Peyer's patch (tissue), 4 donors: Measurements from ENCODE around the gene GCAT. TPM values are rescaled to one million over a fixed set of nuclear protein-coding genes. Genes with fewer than 3 reads are reported as not detected.

Experiments used
- DNase-seq, 3 donors: peaks; one replicate each; pipeline ENCODE4 v3.0.0-alpha.2; 2017 to 2019
- H3K27ac ChIP-seq, 4 donors: fragments of 200-600 bp; sonication (generic); one replicate each; pipeline ENCODE4 v1.5.1; 2016 to 2019
- H3K27me3 ChIP-seq, 2 donors: fragments of 200-600 bp; sonication (generic); one replicate each; pipeline ENCODE4 v1.5.1; 2019
- H3K36me3 ChIP-seq, 3 donors: fragments of 200-600 bp; sonication (generic); one replicate each; pipeline ENCODE4 v1.5.1; 2016 to 2019
- H3K4me1 ChIP-seq, 4 donors: fragments of 200-600 bp; sonication (generic); one replicate each; pipeline ENCODE4 v1.5.1; 2016 to 2019
- H3K4me3 ChIP-seq, 4 donors: fragments of 200-600 bp; sonication (generic); 1 replicate in 3 of 4; 2 replicates in 1 of 4; pipeline ENCODE4 v1.5.1; 2016 to 2019; ENCODE audit warnings: mild to moderate bottlenecking in 1 of 4
- H3K9me3 ChIP-seq, 4 donors: fragments of 200-600 bp; sonication (generic); one replicate each; pipeline ENCODE4 v1.5.1; 2016 to 2019; ENCODE audit warnings: mild to moderate bottlenecking in 1 of 4
- POLR2A ChIP-seq, 2 donors: fragments of 450-650 bp; IDR thresholded peaks; one replicate each; pipeline ENCODE4 v1.5.1; 2017; ENCODE audit warnings: antibody characterized with exemption in 2 of 2, mild to moderate bottlenecking in 2 of 2, moderate library complexity in 2 of 2
- total RNA-seq, 4 donors: library from RNA; depleted of rRNA; stranded (reverse); fragments of >200 nt; gene quantifications; one replicate each; pipeline ENCODE4 v1.1.0, GENCODE V29; 2016
- TF ChIP-seq, protein P1 (sequence below), 6 experiments: fragments of 450-650 bp in 4 of 6; fragments of 200-600 bp in 2 of 6; sonication (generic) in 1 of 6; IDR thresholded peaks; one replicate each; pipeline ENCODE4 v1.5.1; 2017 to 2019; ENCODE audit warnings: antibody characterized with exemption in 6 of 6, mild to moderate bottlenecking in 3 of 6, moderate library complexity in 1 of 6

Gene GCAT
- total RNA-seq, 4 donors from 2014 or later: 3.8 to 9.3 (median 8.9) TPM

DNA sequence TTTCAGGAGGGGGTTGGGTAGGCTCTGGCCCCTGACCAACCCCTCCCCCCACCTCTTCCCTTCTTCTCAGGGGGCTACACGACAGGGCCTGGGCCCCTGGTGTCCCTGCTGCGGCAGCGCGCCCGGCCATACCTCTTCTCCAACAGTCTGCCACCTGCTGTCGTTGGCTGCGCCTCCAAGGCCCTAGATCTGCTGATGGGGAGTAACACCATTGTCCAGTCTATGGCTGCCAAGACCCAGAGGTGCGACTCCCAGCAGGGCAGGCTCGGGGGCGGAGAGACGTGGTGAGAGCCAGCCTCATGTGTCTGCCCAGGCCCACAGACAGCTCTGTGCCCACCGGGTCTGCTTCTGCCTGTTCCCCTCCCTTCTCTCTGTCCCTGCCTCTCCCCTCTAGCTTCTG lies 7.9 kb downstream of the GCAT start:
- TF ChIP-seq, protein P1, sequence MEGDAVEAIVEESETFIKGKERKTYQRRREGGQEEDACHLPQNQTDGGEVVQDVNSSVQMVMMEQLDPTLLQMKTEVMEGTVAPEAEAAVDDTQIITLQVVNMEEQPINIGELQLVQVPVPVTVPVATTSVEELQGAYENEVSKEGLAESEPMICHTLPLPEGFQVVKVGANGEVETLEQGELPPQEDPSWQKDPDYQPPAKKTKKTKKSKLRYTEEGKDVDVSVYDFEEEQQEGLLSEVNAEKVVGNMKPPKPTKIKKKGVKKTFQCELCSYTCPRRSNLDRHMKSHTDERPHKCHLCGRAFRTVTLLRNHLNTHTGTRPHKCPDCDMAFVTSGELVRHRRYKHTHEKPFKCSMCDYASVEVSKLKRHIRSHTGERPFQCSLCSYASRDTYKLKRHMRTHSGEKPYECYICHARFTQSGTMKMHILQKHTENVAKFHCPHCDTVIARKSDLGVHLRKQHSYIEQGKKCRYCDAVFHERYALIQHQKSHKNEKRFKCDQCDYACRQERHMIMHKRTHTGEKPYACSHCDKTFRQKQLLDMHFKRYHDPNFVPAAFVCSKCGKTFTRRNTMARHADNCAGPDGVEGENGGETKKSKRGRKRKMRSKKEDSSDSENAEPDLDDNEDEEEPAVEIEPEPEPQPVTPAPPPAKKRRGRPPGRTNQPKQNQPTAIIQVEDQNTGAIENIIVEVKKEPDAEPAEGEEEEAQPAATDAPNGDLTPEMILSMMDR (IDR thresholded peaks at IDR 0.05): no peak
- TF ChIP-seq POLR2A (IDR thresholded peaks at IDR 0.05): no peak
- DNase-seq: no peak
- H3K27ac ChIP-seq: no peak overlapping the region
- H3K9me3 ChIP-seq: no peaks in the 10 kb centered on the region
- H3K4me1 ChIP-seq: peaks cover 10 to 20% (median 16%) of the 10 kb centered on the region in 4 donors
- H3K4me3 ChIP-seq: no peak overlapping the region
- peaks cover 0 to 6% (median 0%) of the 10 kb centered on the region in 3 donors for H3K36me3 ChIP-seq
- no peaks in the 10 kb centered on the region for H3K27me3 ChIP-seq

DNA sequence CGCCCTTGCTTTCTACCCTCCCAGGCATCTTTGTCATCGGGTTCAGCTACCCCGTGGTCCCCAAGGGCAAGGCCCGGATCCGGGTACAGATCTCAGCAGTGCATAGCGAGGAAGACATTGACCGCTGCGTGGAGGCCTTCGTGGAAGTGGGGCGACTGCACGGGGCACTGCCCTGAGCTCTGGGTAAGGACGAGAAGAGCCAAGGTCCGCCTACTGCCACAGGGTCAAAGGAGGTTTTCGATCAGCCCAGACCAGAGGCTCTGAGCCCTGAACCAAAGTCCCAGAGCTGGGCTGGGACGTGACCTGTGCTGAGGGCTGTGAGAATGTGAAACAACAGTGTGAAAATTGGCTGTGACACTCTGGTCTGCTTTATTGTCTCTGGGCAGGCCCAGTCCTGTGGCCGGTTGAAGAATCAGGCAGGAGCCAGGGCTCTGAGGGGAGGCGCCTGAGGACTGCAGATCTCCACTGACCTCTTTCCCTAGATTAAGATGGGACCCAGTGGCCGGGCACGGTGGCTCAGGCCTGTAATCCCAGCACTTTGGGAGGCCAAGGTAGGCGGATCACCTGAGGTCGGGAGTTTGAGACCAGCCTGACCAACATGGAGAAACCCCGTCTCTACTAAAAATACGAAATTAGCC lies 8.9 kb downstream of the GCAT start:
- no peak for TF ChIP-seq POLR2A (IDR thresholded peaks at IDR 0.05)
- TF ChIP-seq, protein P1 (IDR thresholded peaks at IDR 0.05): no peak

DNA sequence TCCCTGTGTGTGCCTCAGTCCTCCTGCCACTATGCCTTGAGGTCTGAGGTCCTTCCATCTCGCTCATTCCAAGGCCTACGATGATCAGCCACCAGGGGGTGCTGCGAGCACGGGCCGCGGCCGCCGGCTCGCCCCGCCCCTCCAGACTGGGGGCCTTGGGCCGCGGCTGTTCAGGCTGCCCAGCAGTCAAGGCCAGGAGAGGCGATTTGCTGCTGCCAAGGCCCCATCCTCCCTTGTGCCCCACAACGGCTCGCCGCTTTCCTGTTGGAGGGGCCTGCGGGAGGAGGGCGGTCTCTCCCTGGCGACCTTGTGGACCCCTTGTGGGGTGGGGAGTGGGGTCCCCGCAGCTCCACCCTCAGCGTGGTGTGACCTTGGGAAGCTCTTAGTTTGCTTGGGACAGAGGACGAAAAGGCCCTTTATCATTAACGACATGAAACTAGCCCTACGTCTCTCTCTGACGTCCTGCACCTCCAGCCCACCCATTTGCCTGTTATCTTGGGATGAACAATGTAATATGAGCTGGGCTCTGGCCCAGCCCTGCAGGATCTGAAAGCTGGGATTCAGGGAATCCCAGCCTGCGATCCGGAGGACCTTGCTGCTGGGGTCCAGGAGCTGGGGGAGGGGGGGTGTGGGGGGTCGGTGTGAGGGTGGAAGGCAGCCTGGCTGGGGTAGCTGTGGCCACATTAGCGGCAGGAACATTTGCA lies 10.1 kb downstream of the GCAT start:
- Histone ChIP-seq H3K36me3 (peaks cover 0 to 6% (median 0%) of the 10 kb centered on the region in 3 donors), H3K9me3 (no peaks in the 10 kb centered on the region), H3K27ac (peak overlapping the region in 1 of 4 donors; percentile 13), H3K27me3 (no peaks in the 10 kb centered on the region), H3K4me1 (peaks cover 10 to 20% (median 16%) of the 10 kb centered on the region in 4 donors), H3K4me3 (peak overlapping the region; percentile 25 to 55 (median 43))
- peak; percentile 76 to 91 (median 91) for DNase-seq
- TF ChIP-seq POLR2A (IDR thresholded peaks at IDR 0.05): no peak
- TF ChIP-seq, protein P1 (IDR thresholded peaks at IDR 0.05): peak; percentile 87 to 99 (median 96)

More for the DNA sequence above, 8.9 kb downstream of the GCAT start:
- Histone ChIP-seq H3K4me3 (no peak overlapping the region), H3K27ac (no peak overlapping the region), H3K36me3 (peaks cover 0 to 6% (median 0%) of the 10 kb centered on the region in 3 donors), H3K27me3 (no peaks in the 10 kb centered on the region), H3K9me3 (no peaks in the 10 kb centered on the region), H3K4me1 (peaks cover 10 to 20% (median 16%) of the 10 kb centered on the region in 4 donors)
- DNase-seq: no peak

DNA sequence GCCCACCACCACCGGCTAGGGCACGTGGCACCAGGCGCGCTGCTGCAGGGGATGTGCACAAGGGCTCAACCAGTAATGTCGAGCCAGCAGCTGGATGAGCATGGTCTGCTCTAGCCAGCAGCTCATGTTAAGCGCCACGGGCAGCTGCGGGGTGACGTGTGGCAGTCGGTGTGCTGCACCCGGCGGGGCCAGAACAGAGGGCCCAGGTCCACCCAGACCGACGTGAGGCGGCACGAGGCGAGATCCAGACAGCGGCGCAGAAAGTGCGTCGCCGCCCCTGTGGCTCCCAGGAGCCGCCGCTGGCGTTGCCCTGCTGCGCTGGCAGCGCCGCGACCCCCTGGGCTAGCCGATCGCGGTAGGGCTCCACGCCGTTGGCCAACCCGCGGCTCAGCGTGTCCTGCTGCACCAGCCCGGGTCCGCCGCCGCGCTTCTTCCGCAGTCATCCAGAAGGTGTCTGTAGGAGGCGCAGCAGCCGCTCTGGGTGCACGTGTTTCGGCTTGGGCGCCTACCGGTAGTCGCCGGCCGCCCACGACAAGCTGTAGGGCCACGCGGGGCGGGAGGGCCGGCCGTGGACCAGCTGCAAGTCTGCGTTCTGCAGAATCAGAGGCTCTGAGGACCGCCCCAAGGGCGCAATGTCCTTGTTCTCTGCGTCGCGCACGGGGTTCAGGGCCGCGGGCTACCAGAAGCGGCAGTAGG lies 10.8 kb downstream of the GCAT start:
- H3K27ac ChIP-seq: peak overlapping the region in 1 of 4 donors; percentile 31
- peak; percentile 58 to 84 (median 84) for DNase-seq
- peak overlapping the region; percentile 25 to 55 (median 43) for H3K4me3 ChIP-seq
- H3K4me1 ChIP-seq: peaks cover 10 to 20% (median 16%) of the 10 kb centered on the region in 4 donors
- no peak for TF ChIP-seq POLR2A (IDR thresholded peaks at IDR 0.05)
- TF ChIP-seq, protein P1 (IDR thresholded peaks at IDR 0.05): peak in 5 of 6 experiments; percentile 16 to 56 (median 49)
- H3K36me3 ChIP-seq: peaks cover 0 to 6% (median 0%) of the 10 kb centered on the region in 3 donors
- H3K27me3 ChIP-seq: no peaks in the 10 kb centered on the region
- H3K9me3 ChIP-seq: no peaks in the 10 kb centered on the region

DNA sequence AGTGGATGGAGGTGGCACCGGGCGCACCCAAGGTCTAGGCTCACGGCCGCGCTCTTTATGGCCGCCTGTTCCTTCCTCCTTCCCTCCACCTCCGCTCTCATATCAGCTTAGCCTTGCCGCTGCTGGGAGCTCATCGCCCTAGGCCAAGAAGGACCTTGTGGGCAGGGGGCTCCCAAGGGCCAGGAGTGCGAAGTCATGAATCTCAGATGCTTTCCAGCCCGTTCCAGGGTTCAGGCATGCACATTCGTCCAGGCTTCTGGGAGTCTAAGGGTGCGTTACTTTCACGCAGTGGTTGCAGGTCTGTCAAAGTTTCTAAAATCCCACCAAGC lies 11.3 kb downstream of the GCAT start:
- no peaks in the 10 kb centered on the region for H3K9me3 ChIP-seq
- no peak for DNase-seq
- peaks cover 10 to 21% (median 16%) of the 10 kb centered on the region in 4 donors for H3K4me1 ChIP-seq
- no peaks in the 10 kb centered on the region for H3K27me3 ChIP-seq
- TF ChIP-seq POLR2A (IDR thresholded peaks at IDR 0.05): no peak
- TF ChIP-seq, protein P1 (IDR thresholded peaks at IDR 0.05): no peak
- H3K27ac ChIP-seq: peak overlapping the region in 1 of 4 donors; percentile 31
- H3K4me3 ChIP-seq: peak overlapping the region in 3 of 4 donors; percentile 42 to 55 (median 44)
- H3K36me3 ChIP-seq: peaks cover 0 to 6% (median 0%) of the 10 kb centered on the region in 3 donors
